Mucosa of gallbladder (tissue), 1 donor: ENCODE measurements around the gene RPE. TPM values are rescaled to one million over a fixed set of nuclear protein-coding genes. Genes with fewer than 3 reads are reported as not detected.

Experiments
- total RNA-seq: library from RNA; stranded (reverse); gene quantifications from one replicate; pipeline ENCODE4 v1.2.1, GENCODE V29; 2021
- donor health status: DM: no; HTN: no; CAD: no.

Gene RPE
- total RNA-seq, 1 donor from 2014 or later: 53.1 TPM

Other genes starting within 250 kb of the RPE start
- gene UNC80, start 230.8 kb upstream of the RPE start, total RNA-seq: 14.5 TPM
- gene KANSL1L, start 168.8 kb downstream of the RPE start, total RNA-seq: 58.3 TPM
- 3.8 TPM for gene ACADL, start 222.8 kb downstream of the RPE start, total RNA-seq